Esophagus muscularis mucosa (tissue), 4 donors: Measurements from ENCODE around the gene FRMD4A. TPM values are rescaled to one million over a fixed set of nuclear protein-coding genes. Genes with fewer than 3 reads are reported as not detected.
A peak's percentile ranks its signal among the peaks of the same experiment; 100 is the strongest.

Experiments
- DNase-seq: peaks from one replicate; pipeline ENCODE4 v3.0.0-alpha.2; 2017; ENCODE audit errors: extremely low spot score
- H3K27ac ChIP-seq, 4 donors: fragments of 200-600 bp; sonication (generic); replicated peaks in 1 of 4; 1 replicate in 3 of 4; 2 replicates in 1 of 4; pipeline ENCODE4 v1.5.1; 2016 to 2019; ENCODE audit warnings: mild to moderate bottlenecking in 1 of 4
- H3K27me3 ChIP-seq, 4 donors: fragments of 200-600 bp; sonication (generic); one replicate each; pipeline versions ENCODE4 v1.5.1 to v1.6.0; 2016 to 2019
- H3K36me3 ChIP-seq, 4 donors: fragments of 200-600 bp; sonication (generic); one replicate each; pipeline ENCODE4 v1.5.1; 2016 to 2019
- H3K4me1 ChIP-seq, 4 donors: fragments of 200-600 bp; sonication (generic); one replicate each; pipeline ENCODE4 v1.5.1; 2016 to 2019
- H3K4me3 ChIP-seq, 4 donors: fragments of 200-600 bp; sonication (generic); 1 replicate in 2 of 4; 2 replicates in 2 of 4; pipeline ENCODE4 v1.5.1; 2016 to 2019; ENCODE audit warnings: mild to moderate bottlenecking in 4 of 4, moderate library complexity in 1 of 4
- H3K9me3 ChIP-seq, 4 donors: fragments of 200-600 bp; sonication (generic); 1 replicate in 3 of 4; 2 replicates in 1 of 4; pipeline ENCODE4 v1.5.1; 2016 to 2019
- EP300 ChIP-seq: sonication (generic); formaldehyde crosslinking; IDR thresholded peaks from one replicate; pipeline ENCODE4 v1.6.1; 2017; ENCODE audit warnings: antibody characterized with exemption
- POLR2A ChIP-seq: fragments of 450-650 bp; IDR thresholded peaks from one replicate; pipeline ENCODE4 v1.6.1; 2017; ENCODE audit warnings: antibody characterized with exemption, moderate library complexity, mild to moderate bottlenecking, low read depth
- POLR2AphosphoS5 ChIP-seq, 2 donors: sonication (generic); formaldehyde crosslinking; IDR thresholded peaks; one replicate each; pipeline ENCODE4 v1.6.1; 2017; ENCODE audit warnings: antibody characterized with exemption in 2 of 2
- WGBS: methylation state at CpG from one replicate; pipeline ENCODE4 v1.1.5; 2018; 5-methylcytosine and 5-hydroxymethylcytosine counted together
- intact Hi-C: fragments of 100-400 bp; cut with DNase I; formaldehyde crosslinking; loops from one replicate; pipeline ENCODE4 v1.15.1; 2023
- total RNA-seq, 4 donors: library from RNA; depleted of rRNA; stranded (reverse); fragments of >200 nt; gene quantifications; one replicate each; pipeline versions ENCODE4 v1.1.0 to v1.2.1, GENCODE V29; 2016
- TF ChIP-seq, protein P1 (sequence below), 3 experiments: fragments of 200-600 bp in 2 of 3; fragments of 450-650 bp in 1 of 3; sonication (generic) in 2 of 3; IDR thresholded peaks; one replicate each; pipeline ENCODE4 v1.5.1; 2017 to 2019; ENCODE audit warnings: antibody characterized with exemption in 3 of 3, mild to moderate bottlenecking in 2 of 3, moderate library complexity in 1 of 3

Gene FRMD4A
- total RNA-seq, 4 donors from 2014 or later, result 17.0 to 28.8 (median 21.8) TPM

DNA sequence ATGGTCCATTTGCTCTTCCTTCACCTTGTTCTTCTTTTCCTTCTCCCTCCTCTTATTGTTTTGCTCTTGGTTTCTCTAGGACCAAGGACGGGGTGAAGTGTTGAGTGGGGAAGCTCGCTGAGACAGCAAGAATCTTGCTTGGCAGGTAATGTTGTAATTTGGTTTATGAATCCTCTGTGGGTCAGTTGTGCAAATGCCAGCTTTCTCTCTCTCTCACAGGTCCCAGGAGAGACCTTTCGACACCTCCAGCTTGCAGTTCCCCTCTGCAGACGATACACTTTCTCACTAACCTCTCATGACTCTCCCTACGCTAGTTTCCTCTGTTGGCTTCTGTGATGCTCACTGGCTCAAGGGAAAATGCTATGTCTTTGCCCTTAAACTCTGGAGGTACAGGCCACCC is 77.0 kb downstream of the FRMD4A start:
- DNase-seq, result no peak
- peaks cover 0 to 7% (median 0%) of the 10 kb centered on the region in 4 donors for H3K9me3 ChIP-seq
- intact Hi-C loops, result no loop called here
- H3K36me3 ChIP-seq, result no peaks in the 10 kb centered on the region
- WGBS, result 83% methylated on average over 5 of the region's 5 CpGs
- H3K27me3 ChIP-seq, result no peaks in the 10 kb centered on the region
- TF ChIP-seq POLR2A (no peak), POLR2AphosphoS5 (IDR thresholded peaks at IDR 0.05) (no peak), EP300 (no peak)
- TF ChIP-seq, protein P1, sequence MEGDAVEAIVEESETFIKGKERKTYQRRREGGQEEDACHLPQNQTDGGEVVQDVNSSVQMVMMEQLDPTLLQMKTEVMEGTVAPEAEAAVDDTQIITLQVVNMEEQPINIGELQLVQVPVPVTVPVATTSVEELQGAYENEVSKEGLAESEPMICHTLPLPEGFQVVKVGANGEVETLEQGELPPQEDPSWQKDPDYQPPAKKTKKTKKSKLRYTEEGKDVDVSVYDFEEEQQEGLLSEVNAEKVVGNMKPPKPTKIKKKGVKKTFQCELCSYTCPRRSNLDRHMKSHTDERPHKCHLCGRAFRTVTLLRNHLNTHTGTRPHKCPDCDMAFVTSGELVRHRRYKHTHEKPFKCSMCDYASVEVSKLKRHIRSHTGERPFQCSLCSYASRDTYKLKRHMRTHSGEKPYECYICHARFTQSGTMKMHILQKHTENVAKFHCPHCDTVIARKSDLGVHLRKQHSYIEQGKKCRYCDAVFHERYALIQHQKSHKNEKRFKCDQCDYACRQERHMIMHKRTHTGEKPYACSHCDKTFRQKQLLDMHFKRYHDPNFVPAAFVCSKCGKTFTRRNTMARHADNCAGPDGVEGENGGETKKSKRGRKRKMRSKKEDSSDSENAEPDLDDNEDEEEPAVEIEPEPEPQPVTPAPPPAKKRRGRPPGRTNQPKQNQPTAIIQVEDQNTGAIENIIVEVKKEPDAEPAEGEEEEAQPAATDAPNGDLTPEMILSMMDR (IDR thresholded peaks at IDR 0.05), result no peak
- H3K4me1 ChIP-seq, result peaks cover 0 to 39% (median 29%) of the 10 kb centered on the region in 4 donors
- H3K27ac ChIP-seq, result no peak overlapping the region
- H3K4me3 ChIP-seq, result no peak overlapping the region

DNA sequence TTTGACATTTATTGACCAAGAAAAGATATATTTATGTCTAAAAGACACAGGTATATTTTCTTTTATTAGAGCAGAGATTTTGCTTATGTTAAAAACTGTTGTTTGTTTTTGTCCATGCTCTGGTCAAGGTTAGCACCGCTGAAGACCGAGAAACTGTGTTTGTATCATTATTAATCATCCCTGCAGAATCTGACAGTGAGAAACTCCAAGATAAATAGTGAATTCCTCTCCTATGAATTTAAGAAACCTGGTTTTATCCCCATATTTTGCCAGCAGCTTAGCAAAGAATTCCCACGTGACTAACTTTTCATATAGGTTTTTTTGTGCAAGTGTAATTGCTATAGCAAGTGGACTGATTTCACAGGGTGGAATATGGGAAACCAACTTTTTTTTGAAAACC is 77.6 kb downstream of the FRMD4A start:
- 52% methylated on average over 3 of the region's 3 CpGs for WGBS
- H3K36me3 ChIP-seq, result no peaks in the 10 kb centered on the region
- peaks cover 0 to 7% (median 0%) of the 10 kb centered on the region in 4 donors for H3K9me3 ChIP-seq
- H3K27me3 ChIP-seq, result no peaks in the 10 kb centered on the region
- peaks cover 0 to 45% (median 30%) of the 10 kb centered on the region in 4 donors for H3K4me1 ChIP-seq
- no peak overlapping the region for H3K27ac ChIP-seq
- intact Hi-C loops, result no loop called here
- TF ChIP-seq, protein P1 (IDR thresholded peaks at IDR 0.05), result no peak
- no peak for TF ChIP-seq EP300
- no peak for TF ChIP-seq POLR2AphosphoS5 (IDR thresholded peaks at IDR 0.05)
- TF ChIP-seq POLR2A, result no peak
- no peak for DNase-seq
- H3K4me3 ChIP-seq, result no peak overlapping the region

DNA sequence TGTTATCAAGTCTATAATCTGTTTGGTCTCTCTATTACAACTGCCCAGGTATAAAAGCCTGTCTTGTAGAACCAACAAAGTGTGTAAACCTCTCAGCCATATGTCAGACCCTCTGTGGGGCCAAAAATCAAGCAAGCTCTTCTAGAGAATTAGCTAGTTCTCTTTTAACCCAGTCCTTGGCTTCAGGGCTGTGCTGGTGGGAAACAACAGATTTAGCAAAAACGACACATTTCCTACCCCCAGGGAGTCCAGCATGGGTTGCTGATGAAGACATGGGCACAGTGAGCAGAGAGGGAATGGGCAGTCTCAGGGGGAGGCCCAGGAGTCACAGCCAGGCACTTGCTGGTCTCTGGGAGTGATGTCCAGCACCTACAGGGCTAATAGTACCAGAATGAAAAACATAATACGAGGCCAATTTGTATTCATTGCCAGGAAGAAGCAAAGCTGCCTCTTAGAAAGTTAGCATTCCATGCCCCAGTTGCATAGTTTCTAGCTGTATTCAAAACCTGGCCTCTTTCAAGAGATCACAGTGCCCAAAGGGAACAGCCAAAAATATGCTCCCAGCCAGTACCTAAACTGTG is 80.1 kb downstream of the FRMD4A start:
- 78% methylated on average over 1 of the region's 2 CpGs for whole genome bisulfite sequencing
- intact Hi-C loops, result no loop called here
- Histone ChIP-seq H3K27me3 (no peaks in the 10 kb centered on the region), H3K4me3 (no peak overlapping the region), H3K27ac (peak overlapping the region; percentile 32 to 66 (median 62)), H3K36me3 (no peaks in the 10 kb centered on the region), H3K4me1 (peaks cover 4 to 57% (median 42%) of the 10 kb centered on the region in 4 donors), H3K9me3 (peaks cover 0 to 7% (median 0%) of the 10 kb centered on the region in 4 donors)
- DNase-seq, result peak; percentile 86
- no peak for TF ChIP-seq POLR2A
- TF ChIP-seq EP300, result no peak
- no peak for TF ChIP-seq POLR2AphosphoS5 (IDR thresholded peaks at IDR 0.05)
- TF ChIP-seq, protein P1 (IDR thresholded peaks at IDR 0.05), result no peak

DNA sequence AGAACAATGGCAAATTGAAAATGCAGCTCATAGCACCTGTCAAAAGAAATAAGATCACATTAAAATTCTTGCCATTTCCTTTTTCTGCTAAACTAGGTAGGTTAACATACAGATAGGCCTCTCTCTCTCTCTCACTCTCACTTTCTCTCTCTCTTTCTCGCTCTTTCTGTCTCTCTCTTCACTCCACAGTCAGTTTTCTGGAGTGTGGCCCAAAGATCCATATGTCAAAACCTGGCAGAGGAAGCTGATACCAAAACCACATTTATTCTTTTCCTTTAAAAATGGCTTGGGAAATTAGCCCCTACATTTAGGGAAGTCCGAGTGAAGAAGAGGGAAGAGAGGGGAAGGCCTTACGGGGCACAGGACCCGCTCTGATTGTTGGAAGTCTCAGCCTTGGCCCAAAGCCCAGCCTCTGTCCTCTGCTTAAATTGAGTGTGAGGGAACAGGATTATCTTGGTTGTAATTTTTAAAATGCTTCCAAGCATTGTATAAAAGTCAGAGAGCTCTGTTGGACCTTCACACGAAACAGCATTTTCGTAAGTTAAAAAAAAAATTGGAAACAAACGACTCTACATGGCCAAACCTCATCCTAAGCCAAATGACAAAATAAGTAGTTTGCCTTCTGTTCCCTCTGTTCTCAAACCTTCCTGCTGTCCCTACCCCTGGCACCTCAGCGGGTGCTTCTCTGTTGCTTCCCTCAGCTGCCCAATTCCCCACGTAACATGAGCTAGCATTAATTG is 83.2 kb downstream of the FRMD4A start:
- no peaks in the 10 kb centered on the region for H3K36me3 ChIP-seq
- intact Hi-C loops, result no loop called here
- WGBS, result 33% methylated on average over 9 of the region's 9 CpGs
- TF ChIP-seq POLR2A (no peak), EP300 (no peak), POLR2AphosphoS5 (IDR thresholded peaks at IDR 0.05) (no peak)
- TF ChIP-seq, protein P1 (IDR thresholded peaks at IDR 0.05), result no peak
- H3K9me3 ChIP-seq, result peaks cover 0 to 7% (median 0%) of the 10 kb centered on the region in 4 donors
- peak overlapping the region; percentile 41 to 67 (median 62) for H3K27ac ChIP-seq
- no peak overlapping the region for H3K4me3 ChIP-seq
- peaks cover 4 to 35% (median 25%) of the 10 kb centered on the region in 4 donors for H3K4me1 ChIP-seq
- DNase-seq, result no peak
- no peaks in the 10 kb centered on the region for H3K27me3 ChIP-seq
